HepG2 (cell line): Measurements from ENCODE around the gene RIPOR3. TPM values are rescaled to one million over a fixed set of nuclear protein-coding genes. Genes with fewer than 3 reads are reported as not detected.
A peak's percentile ranks its signal among the peaks of the same experiment; 100 is the strongest.

ENCODE experiments used
- CHD4 ChIP-seq: fragments of 200-600 bp; sonication (generic); IDR thresholded peaks from 2 replicates; pipeline ENCODE4 v1.7.0; 2017; ENCODE audit warnings: mild to moderate bottlenecking, low read length, borderline replicate concordance
- E2F2 ChIP-seq: sonication (generic); formaldehyde crosslinking; IDR thresholded peaks from 2 replicates; pipeline ENCODE4 v1.4.0; 2020; ENCODE audit warnings: missing genetic modification reagents, borderline replicate concordance
- ESRRA ChIP-seq: sonication (generic); formaldehyde crosslinking; IDR thresholded peaks from 2 replicates; pipeline ENCODE4 v1.5.1; 2020; ENCODE audit warnings: mild to moderate bottlenecking, low read depth, missing genetic modification reagents
- JARID2 ChIP-seq: sonication (generic); formaldehyde crosslinking; IDR thresholded peaks from 2 replicates; pipeline ENCODE4 v1.8.1; 2023; ENCODE audit warnings: missing genetic modification reagents, inconsistent platforms; ENCODE audit not compliant: insufficient replicate concordance
- MYPOP ChIP-seq: sonication (generic); formaldehyde crosslinking; IDR thresholded peaks from 2 replicates; pipeline ENCODE4 v1.8.1; 2023; ENCODE audit warnings: mild to moderate bottlenecking, moderate library complexity, missing genetic modification reagents
- SMYD3 ChIP-seq: sonication (generic); formaldehyde crosslinking; IDR thresholded peaks from 2 replicates; pipeline ENCODE4 v1.8.1; 2023; ENCODE audit warnings: mild to moderate bottlenecking, missing genetic modification reagents
- TAF1 ChIP-seq: sonication (generic); formaldehyde crosslinking; IDR thresholded peaks from 2 replicates; pipeline ENCODE4 v1.4.0; 2020; ENCODE audit warnings: missing genetic modification reagents
- ZBTB40 ChIP-seq, 2 experiments: fragments of 450-650 bp in 1 of 2; sonication (generic) in 1 of 2; formaldehyde crosslinking in 1 of 2; IDR thresholded peaks; 2 replicates each; pipeline versions ENCODE4 v1.6.1 to v1.8.0; 2016 to 2022; ENCODE audit warnings: antibody characterized with exemption in 1 of 2, mild to moderate bottlenecking in 1 of 2, missing genetic modification reagents in 1 of 2
- ZNF33A ChIP-seq: sonication (generic); formaldehyde crosslinking; IDR thresholded peaks from 2 replicates; pipeline ENCODE4 v1.5.1; 2020; ENCODE audit warnings: missing genetic modification reagents, mild to moderate bottlenecking, moderate library complexity, borderline replicate concordance
- ZNF543 ChIP-seq: sonication (generic); formaldehyde crosslinking; IDR thresholded peaks from 2 replicates; pipeline ENCODE4 v1.4.0; 2020; ENCODE audit warnings: mild to moderate bottlenecking, missing genetic modification reagents
- ZNF615 ChIP-seq: sonication (generic); formaldehyde crosslinking; IDR thresholded peaks from 2 replicates; pipeline ENCODE4 v1.5.0; 2020; ENCODE audit warnings: mild to moderate bottlenecking, missing genetic modification reagents, borderline replicate concordance
- ZNF629 ChIP-seq: sonication (generic); formaldehyde crosslinking; conservative IDR thresholded peaks from 2 replicates; pipeline ENCODE4 v1.5.0; 2020; ENCODE audit warnings: missing genetic modification reagents
- ZNF724P ChIP-seq: sonication (generic); formaldehyde crosslinking; IDR thresholded peaks from 2 replicates; pipeline ENCODE4 v1.8.0; 2022; ENCODE audit warnings: missing genetic modification reagents, borderline replicate concordance
- polyA plus RNA-seq, 8 experiments: library from polyadenylated mRNA; depleted of rRNA in 3 of 8; stranded (reverse) in 7 of 8; unstranded in 1 of 8; fragments of >200 nt; fragmentation: Illumina TruSeq in 4 of 8; extraction: Trizol in 4 of 8; gene quantifications; 2 replicates each; pipeline versions ENCODE4 v1.2.1 to v1.2.3, GENCODE V29; 2011 to 2016; ENCODE audit warnings: low read depth in 4 of 8, missing spikeins in 1 of 8, mixed read lengths in 1 of 8; ENCODE audit not compliant: insufficient read depth in 1 of 8
- total RNA-seq, 5 experiments: library from RNA; depleted of rRNA; stranded (reverse); fragments of >200 nt; fragmentation: Illumina TruSeq; extraction: Trizol; gene quantifications; 2 replicates each; pipeline ENCODE4 v1.2.3, GENCODE V29; 2016; ENCODE audit warnings: low read depth in 1 of 5
- TF ChIP-seq, protein P1 (sequence below): sonication (generic); formaldehyde crosslinking; IDR thresholded peaks from 2 replicates; pipeline ENCODE4 v1.9.0; 2021; ENCODE audit warnings: missing genetic modification reagents, borderline replicate concordance

RIPOR3 gene
- total and polyA plus RNA-seq, 2 of the 13 experiments (the other 11 are each of a cell fraction or from before 2014, with no cell fraction given) = 0.18 TPM; not detected in 1

DNA sequence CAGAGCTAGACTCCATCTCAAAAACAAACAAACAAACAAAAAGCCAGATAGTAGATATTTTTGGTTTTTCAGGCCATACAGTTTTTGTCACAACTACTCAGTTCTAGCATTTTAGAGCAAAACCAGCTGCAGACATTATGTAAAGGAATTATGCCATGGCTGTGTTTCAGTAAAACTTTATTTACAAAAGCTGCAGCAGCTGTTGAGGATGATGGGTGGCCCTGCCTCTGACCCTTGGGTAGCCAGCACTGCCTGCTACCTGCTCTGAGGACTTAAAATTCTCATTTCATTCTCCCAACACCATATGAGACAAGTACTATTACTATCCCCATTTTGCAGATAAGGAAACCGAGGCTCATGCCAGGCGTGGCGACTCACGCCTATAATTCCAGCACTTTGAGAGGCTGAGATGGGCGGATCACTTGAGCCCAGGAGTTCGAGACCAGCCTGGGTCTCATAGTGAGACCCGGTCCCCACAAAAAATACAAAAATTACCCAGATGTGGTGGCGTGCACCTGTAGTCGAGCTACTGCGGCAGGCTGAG is 56.3 kb downstream of the RIPOR3 start (continued):
- peak; percentile 47; the same call in 1 of the 2 replicates for TF ChIP-seq CHD4
- no peak for TF ChIP-seq SMYD3 (CRISPR knock-in tag)
- TF ChIP-seq E2F2 (CRISPR knock-in tag) = 0 out of 2 replicates have a peak, but pooled peaks have one; percentile 5
- TF ChIP-seq ESRRA (CRISPR knock-in tag) = no peak
- no peak for TF ChIP-seq ZNF724P (CRISPR knock-in tag)
- peak; percentile 83 for TF ChIP-seq ZNF629 (CRISPR knock-in tag)
- TF ChIP-seq ZBTB40 (IDR thresholded peaks at IDR 0.05) = peak; percentile 36
- peak; percentile 96 for TF ChIP-seq ZBTB40 (CRISPR knock-in tag; IDR thresholded peaks at IDR 0.05)
- 0 out of 2 replicates have a peak, but pooled peaks have one; percentile 13 for TF ChIP-seq TAF1 (CRISPR knock-in tag)
- no peak for TF ChIP-seq MYPOP (CRISPR knock-in tag)
- peak; percentile 24; the same call in 1 of the 2 replicates for TF ChIP-seq ZNF543
- TF ChIP-seq JARID2 = peak; percentile 47
- TF ChIP-seq, protein P1, sequence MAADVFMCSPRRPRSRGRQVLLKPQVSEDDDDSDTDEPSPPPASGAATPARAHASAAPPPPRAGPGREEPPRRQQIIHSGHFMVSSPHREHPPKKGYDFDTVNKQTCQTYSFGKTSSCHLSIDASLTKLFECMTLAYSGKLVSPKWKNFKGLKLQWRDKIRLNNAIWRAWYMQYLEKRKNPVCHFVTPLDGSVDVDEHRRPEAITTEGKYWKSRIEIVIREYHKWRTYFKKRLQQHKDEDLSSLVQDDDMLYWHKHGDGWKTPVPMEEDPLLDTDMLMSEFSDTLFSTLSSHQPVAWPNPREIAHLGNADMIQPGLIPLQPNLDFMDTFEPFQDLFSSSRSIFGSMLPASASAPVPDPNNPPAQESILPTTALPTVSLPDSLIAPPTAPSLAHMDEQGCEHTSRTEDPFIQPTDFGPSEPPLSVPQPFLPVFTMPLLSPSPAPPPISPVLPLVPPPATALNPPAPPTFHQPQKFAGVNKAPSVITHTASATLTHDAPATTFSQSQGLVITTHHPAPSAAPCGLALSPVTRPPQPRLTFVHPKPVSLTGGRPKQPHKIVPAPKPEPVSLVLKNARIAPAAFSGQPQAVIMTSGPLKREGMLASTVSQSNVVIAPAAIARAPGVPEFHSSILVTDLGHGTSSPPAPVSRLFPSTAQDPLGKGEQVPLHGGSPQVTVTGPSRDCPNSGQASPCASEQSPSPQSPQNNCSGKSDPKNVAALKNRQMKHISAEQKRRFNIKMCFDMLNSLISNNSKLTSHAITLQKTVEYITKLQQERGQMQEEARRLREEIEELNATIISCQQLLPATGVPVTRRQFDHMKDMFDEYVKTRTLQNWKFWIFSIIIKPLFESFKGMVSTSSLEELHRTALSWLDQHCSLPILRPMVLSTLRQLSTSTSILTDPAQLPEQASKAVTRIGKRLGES (CRISPR knock-in tag) = no peak
- TF ChIP-seq ZNF615 (CRISPR knock-in tag) = no peak
- TF ChIP-seq ZNF33A (CRISPR knock-in tag) = no peak
